ENCODE measurements around the gene RBM25.

GRCh38 chr14:73173092-73173735 is 114.9 kb downstream of the RBM25 start:
- TF ChIP-seq IRF2 (CRISPR knock-in tag; IDR thresholded peaks at IDR 0.05; ENCODE audit: borderline replicate concordance, low read depth) (no peak), SP1 (CRISPR knock-in tag; conservative IDR thresholded peaks at IDR 0.05) (no peak), NR1H2 (CRISPR knock-in tag; IDR thresholded peaks at IDR 0.05) (no peak), CTCF (IDR thresholded peaks at IDR 0.05) (no peak), JUN (CRISPR knock-in tag; IDR thresholded peaks at IDR 0.05) (no peak), ZNF263 (CRISPR knock-in tag; IDR thresholded peaks at IDR 0.05; ENCODE audit: low read depth) (no peak), USF2 (CRISPR knock-in tag; IDR thresholded peaks at IDR 0.05) (no peak)
